ENCODE data around the gene ADORA1.

Gene ADORA1

GRCh38 chr1:203186091-203186445, 58.5 kb downstream of the ADORA1 start:
- TF ChIP-seq CTCF (IDR thresholded peaks at IDR 0.05; ENCODE audit: low read depth, low read length) = no peak

GRCh38 chr1:203186446-203187303, 59.1 kb downstream of the ADORA1 start, which contains the start of gene CHI3L1:
TSS of gene CHI3L1 (minus strand) at chr1:203186704. CDS start at chr1:203186623, 81 bp downstream.
- no peak for DNase-seq (ENCODE audit: extremely low read depth, low read depth)
- no peak for TF ChIP-seq CTCF (IDR thresholded peaks at IDR 0.05; ENCODE audit: low read depth, low read length)

More at GRCh38 chr1:203186091-203186445, 58.5 kb downstream of the ADORA1 start:
- no peak for DNase-seq (ENCODE audit: extremely low read depth, low read depth)

- DNase-seq (ENCODE audit: extremely low read depth, low read depth) = no peak
- no peak for TF ChIP-seq CTCF (IDR thresholded peaks at IDR 0.05; ENCODE audit: low read depth, low read length)
Measured at GRCh38 chr1:203187304-203187685, 59.8 kb downstream of the ADORA1 start.

GRCh38 chr1:203187689-203188264, 60.3 kb downstream of the ADORA1 start:
- no peak for TF ChIP-seq CTCF (IDR thresholded peaks at IDR 0.05; ENCODE audit: low read depth, low read length)

GRCh38 chr1:203188686-203189232, 61.2 kb downstream of the ADORA1 start:
- DNase-seq (ENCODE audit: extremely low read depth, low read depth) = no peak
- TF ChIP-seq CTCF (IDR thresholded peaks at IDR 0.05; ENCODE audit: low read depth, low read length) = no peak

More at GRCh38 chr1:203187689-203188264, 60.3 kb downstream of the ADORA1 start:
- DNase-seq (ENCODE audit: extremely low read depth, low read depth) = no peak

- no peak for DNase-seq (ENCODE audit: extremely low read depth, low read depth)
- no peak for TF ChIP-seq CTCF (IDR thresholded peaks at IDR 0.05; ENCODE audit: low read depth, low read length)
Measured at GRCh38 chr1:203189951-203190352, 62.4 kb downstream of the ADORA1 start.

- no peak for DNase-seq (ENCODE audit: extremely low read depth, low read depth)
- no peak for TF ChIP-seq CTCF (IDR thresholded peaks at IDR 0.05; ENCODE audit: low read depth, low read length)
Measured at GRCh38 chr1:203190949-203191348, 63.4 kb downstream of the ADORA1 start.

Measured in AG09319 (cell line).